ENCODE measurements around the gene DSP.

- TF ChIP-seq CTCF (IDR thresholded peaks at IDR 0.05) (no peak), EZH2 (IDR thresholded peaks at IDR 0.05) (no peak), EZH2phosphoT487 (IDR thresholded peaks at IDR 0.05) (no peak)
Observed at GRCh38 chr6:7532232-7532631, 9.2 kb upstream of the DSP start.

Data from neural progenitor cell (in vitro differentiated cells).